SK-N-SH (cell line): ENCODE data around the gene BTG2.

Experiments used
- CTCF ChIP-seq: fragments of 200-600 bp; sonication (generic); IDR thresholded peaks from 2 replicates; pipeline ENCODE4 v1.6.1; 2017; ENCODE audit warnings: antibody characterized with exemption, mild to moderate bottlenecking, moderate library complexity
- EZH2phosphoT487 ChIP-seq: fragments of 200-600 bp; sonication (generic); IDR thresholded peaks from 2 replicates; pipeline ENCODE4 v1.6.1; 2017; ENCODE audit warnings: low read depth, mixed run types, mild to moderate bottlenecking, antibody characterized with exemption, moderate library complexity, borderline replicate concordance
- MEF2A ChIP-seq: IDR thresholded peaks from 2 replicates; pipeline ENCODE4 v1.4.0; 2012; ENCODE audit warnings: low read depth, borderline replicate concordance
- RXRA ChIP-seq: IDR thresholded peaks from 2 replicates; pipeline ENCODE4 v1.4.0; 2012; ENCODE audit warnings: low read depth, mild to moderate bottlenecking, borderline replicate concordance
- TAF1 ChIP-seq: IDR thresholded peaks from 2 replicates; pipeline ENCODE4 v1.6.1; 2012; ENCODE audit warnings: low read depth, mild to moderate bottlenecking, low read length, moderate library complexity, borderline replicate concordance

GRCh38 chr1:203349166-203349565 lies 43.8 kb downstream of the BTG2 start:
- no peak for TF ChIP-seq CTCF
- TF ChIP-seq TAF1 = no peak
- TF ChIP-seq MEF2A = no peak
- TF ChIP-seq RXRA = no peak
- TF ChIP-seq EZH2phosphoT487 = no peak
